ENCODE results near the gene RETSAT.

RETSAT gene

DNA sequence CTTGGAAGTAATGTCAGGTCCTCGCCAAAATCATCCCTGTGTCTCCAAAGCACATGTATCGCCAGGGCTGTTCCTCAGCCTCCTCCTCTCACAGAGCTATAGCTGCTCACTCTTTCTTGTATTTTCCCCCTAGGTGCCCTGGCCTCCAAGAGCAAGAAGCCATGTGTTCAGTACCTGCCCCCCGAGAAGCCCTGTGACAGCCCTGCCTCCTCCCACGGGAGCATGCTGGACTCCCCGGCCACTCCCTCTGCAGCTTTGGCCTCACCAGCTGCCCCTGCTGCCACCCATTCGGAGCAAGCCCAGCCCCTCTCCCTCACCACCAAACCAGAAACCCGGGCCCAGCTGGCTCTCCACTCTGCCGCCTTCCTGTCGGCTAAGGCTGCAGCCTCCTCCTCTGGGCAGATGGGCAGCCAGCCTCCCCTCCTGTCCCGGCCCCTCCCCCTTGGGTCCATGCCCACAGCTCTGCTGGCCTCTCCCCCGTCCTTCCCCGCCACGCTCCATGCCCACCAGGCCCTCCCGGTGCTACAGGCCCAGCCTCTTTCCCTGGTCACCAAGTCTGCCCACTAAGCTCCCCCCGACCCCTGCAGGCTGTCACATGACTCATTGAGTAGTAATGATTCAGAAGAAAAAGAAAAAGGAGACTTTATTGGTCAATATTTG lies 45.3 kb downstream of the RETSAT start:
- DNase-seq (ENCODE audit: low spot score), result no peak
- TF ChIP-seq, protein P1, sequence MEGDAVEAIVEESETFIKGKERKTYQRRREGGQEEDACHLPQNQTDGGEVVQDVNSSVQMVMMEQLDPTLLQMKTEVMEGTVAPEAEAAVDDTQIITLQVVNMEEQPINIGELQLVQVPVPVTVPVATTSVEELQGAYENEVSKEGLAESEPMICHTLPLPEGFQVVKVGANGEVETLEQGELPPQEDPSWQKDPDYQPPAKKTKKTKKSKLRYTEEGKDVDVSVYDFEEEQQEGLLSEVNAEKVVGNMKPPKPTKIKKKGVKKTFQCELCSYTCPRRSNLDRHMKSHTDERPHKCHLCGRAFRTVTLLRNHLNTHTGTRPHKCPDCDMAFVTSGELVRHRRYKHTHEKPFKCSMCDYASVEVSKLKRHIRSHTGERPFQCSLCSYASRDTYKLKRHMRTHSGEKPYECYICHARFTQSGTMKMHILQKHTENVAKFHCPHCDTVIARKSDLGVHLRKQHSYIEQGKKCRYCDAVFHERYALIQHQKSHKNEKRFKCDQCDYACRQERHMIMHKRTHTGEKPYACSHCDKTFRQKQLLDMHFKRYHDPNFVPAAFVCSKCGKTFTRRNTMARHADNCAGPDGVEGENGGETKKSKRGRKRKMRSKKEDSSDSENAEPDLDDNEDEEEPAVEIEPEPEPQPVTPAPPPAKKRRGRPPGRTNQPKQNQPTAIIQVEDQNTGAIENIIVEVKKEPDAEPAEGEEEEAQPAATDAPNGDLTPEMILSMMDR (IDR thresholded peaks at IDR 0.05; ENCODE audit: extremely low read depth, insufficient read depth, missing control alignments), result no peak
- in situ Hi-C loops (cut with MboI; ENCODE audit: low pct_unique_long_range_greater_than_20kb, low sequenced_read_pairs, unreplicated experiment), result no loop called here

DNA sequence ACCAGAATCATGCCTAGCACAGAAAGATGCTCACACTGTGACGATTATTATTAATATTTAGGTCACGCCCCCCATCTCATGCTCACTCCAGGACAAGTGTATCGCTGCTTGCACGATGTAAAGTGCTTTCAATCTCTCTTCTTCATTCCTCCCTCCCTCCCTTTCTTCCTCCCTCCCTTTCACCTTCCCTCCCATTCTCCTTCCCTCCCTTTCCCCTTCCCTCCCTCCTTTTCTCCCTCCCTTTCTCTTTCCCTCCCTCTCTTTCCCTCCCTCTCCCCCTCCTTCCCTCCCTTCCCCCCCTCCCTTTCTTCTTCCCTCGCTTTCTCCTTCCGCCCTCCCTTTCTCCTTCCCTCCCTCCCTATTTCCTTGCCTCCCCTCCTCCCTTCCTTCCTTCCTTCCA lies 46.1 kb downstream of the RETSAT start:
- in situ Hi-C loops (cut with MboI; ENCODE audit: low pct_unique_long_range_greater_than_20kb, low sequenced_read_pairs, unreplicated experiment), result no loop called here
- TF ChIP-seq, protein P1 (IDR thresholded peaks at IDR 0.05; ENCODE audit: extremely low read depth, insufficient read depth, missing control alignments), result no peak
- DNase-seq (ENCODE audit: low spot score), result no peak

DNA sequence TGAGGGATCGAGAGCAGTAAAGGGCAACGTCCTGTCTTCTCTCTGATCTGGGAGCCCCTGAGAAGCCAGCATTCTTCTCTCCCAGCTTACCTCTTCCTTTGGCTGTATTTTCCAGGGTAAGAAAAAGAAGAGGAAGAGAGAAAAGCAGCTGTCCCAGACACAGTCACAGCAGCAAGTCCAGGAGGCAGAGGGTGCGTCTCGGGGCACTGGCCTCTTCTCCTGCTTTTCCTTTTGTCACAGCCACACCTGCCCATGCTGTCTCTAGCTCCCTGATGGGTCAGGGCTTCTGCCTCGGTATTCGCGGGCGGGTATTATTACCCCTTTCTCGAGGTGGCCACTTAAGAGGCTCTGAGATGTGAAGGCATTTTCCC lies 46.8 kb downstream of the RETSAT start:
- no peak for DNase-seq (ENCODE audit: low spot score)
- TF ChIP-seq, protein P1 (IDR thresholded peaks at IDR 0.05; ENCODE audit: extremely low read depth, insufficient read depth, missing control alignments), result no peak
- in situ Hi-C loops (cut with MboI; ENCODE audit: low pct_unique_long_range_greater_than_20kb, low sequenced_read_pairs, unreplicated experiment), result no loop called here

DNA sequence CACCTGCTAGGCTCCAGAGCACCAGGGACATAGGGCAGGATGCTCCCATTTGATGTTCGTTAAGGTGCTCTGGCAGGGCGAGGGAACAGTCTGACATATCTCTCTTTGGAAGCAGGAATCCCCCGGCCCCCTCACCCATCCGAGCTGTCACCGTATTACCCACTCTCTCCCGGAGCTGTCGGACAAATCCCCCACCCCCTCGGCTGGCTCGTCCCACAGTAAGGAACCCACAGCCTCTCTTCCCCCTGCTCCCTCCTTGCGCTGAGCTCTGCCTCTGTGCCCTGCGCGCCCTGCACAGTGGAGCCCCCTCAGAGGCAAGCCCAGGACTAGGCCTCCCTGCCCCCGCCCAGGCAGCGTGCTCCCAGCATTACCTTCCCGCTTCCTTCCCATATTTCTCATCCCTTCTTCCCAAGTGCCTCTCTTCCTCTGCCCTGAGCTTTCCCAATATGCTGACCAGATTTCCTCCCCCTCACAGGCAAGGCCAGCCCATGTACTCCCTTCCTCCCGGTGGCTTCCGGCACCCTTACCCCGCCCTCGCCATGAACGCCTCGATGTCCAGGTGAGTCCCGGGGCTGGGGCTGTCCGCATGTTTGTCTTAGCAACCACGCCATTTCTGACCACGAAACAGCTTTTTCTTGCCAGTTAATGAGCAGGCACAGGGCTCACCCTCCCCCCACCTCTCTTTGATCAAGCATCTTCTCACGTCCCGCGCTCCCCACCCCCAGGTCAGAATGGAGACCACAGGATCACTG lies 50.4 kb downstream of the RETSAT start:
- in situ Hi-C loops (cut with MboI; ENCODE audit: low pct_unique_long_range_greater_than_20kb, low sequenced_read_pairs, unreplicated experiment), result no loop called here
- no peak for DNase-seq (ENCODE audit: low spot score)
- TF ChIP-seq, protein P1 (IDR thresholded peaks at IDR 0.05; ENCODE audit: extremely low read depth, insufficient read depth, missing control alignments), result no peak

DNA sequence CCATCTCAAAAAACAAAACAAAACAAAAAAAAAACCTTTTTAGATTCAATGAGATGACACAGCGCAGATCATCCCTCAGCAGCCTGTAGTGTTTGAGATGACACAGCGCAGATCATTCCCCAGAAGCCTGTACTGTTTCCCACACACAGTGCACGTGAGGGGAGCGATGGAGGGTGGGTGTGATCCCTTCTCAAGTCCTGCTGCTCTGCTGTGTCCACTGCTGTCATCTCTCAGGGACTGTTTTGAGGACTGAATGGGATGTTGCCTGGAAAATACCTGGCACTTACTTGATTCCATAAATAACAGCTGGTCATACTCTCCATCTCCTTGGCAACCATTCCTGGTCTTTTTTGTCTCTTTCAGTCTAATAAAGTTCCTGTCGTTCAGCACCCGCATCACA lies 52.2 kb downstream of the RETSAT start:
- in situ Hi-C loops (cut with MboI; ENCODE audit: low pct_unique_long_range_greater_than_20kb, low sequenced_read_pairs, unreplicated experiment), result no loop called here

More for the DNA sequence above, 52.2 kb downstream of the RETSAT start:
- no peak for DNase-seq (ENCODE audit: low spot score)
- TF ChIP-seq, protein P1 (IDR thresholded peaks at IDR 0.05; ENCODE audit: extremely low read depth, insufficient read depth, missing control alignments), result no peak

All from GM13977 (cell line).